Measurements from ENCODE around the gene CCDC9B. TPM values are rescaled to one million over a fixed set of nuclear protein-coding genes. Genes with fewer than 3 reads are reported as not detected.
A peak's percentile ranks its signal among the peaks of the same experiment; 100 is the strongest.

CCDC9B gene
- total RNA-seq, 1 donor from 2014 or later: 58.0 TPM

DNA sequence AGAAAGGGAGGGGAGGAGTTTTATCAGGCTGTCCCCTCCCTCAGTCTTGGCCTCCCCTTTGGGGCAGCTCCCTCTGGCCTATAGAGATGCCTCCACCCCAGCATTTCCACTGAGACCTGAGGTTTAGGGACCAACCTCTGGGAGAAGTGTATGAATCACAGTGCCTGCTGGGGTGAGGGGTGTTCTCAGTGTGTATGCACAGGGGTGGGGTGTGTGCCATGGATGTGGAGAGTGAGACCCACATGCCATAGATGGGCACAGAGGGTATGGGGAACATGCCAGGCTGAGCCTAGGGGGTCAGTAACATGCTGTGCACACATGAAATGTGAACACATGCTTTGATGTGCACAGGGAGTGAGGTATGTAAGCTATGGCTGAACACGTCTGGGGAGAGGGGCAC lies 45.4 kb downstream of the CCDC9B start:
- Mint-ChIP-seq H3K27me3 (ENCODE audit: low read depth) (peaks cover 6% of the 10 kb centered on the region), H3K36me3 (ENCODE audit: low read depth) (no peaks in the 10 kb centered on the region), H3K27ac (ENCODE audit: unreplicated experiment) (no peak overlapping the region), H3K9me3 (ENCODE audit: low read depth) (peaks cover 11% of the 10 kb centered on the region), H3K4me3 (ENCODE audit: unreplicated experiment) (no peak overlapping the region), H3K4me1 (ENCODE audit: low read depth) (peaks cover 3% of the 10 kb centered on the region)
- peak; percentile 48 for DNase-seq (ENCODE audit: low spot score)
- TF ChIP-seq, protein P1, sequence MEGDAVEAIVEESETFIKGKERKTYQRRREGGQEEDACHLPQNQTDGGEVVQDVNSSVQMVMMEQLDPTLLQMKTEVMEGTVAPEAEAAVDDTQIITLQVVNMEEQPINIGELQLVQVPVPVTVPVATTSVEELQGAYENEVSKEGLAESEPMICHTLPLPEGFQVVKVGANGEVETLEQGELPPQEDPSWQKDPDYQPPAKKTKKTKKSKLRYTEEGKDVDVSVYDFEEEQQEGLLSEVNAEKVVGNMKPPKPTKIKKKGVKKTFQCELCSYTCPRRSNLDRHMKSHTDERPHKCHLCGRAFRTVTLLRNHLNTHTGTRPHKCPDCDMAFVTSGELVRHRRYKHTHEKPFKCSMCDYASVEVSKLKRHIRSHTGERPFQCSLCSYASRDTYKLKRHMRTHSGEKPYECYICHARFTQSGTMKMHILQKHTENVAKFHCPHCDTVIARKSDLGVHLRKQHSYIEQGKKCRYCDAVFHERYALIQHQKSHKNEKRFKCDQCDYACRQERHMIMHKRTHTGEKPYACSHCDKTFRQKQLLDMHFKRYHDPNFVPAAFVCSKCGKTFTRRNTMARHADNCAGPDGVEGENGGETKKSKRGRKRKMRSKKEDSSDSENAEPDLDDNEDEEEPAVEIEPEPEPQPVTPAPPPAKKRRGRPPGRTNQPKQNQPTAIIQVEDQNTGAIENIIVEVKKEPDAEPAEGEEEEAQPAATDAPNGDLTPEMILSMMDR (IDR thresholded peaks at IDR 0.05): no peak

DNA sequence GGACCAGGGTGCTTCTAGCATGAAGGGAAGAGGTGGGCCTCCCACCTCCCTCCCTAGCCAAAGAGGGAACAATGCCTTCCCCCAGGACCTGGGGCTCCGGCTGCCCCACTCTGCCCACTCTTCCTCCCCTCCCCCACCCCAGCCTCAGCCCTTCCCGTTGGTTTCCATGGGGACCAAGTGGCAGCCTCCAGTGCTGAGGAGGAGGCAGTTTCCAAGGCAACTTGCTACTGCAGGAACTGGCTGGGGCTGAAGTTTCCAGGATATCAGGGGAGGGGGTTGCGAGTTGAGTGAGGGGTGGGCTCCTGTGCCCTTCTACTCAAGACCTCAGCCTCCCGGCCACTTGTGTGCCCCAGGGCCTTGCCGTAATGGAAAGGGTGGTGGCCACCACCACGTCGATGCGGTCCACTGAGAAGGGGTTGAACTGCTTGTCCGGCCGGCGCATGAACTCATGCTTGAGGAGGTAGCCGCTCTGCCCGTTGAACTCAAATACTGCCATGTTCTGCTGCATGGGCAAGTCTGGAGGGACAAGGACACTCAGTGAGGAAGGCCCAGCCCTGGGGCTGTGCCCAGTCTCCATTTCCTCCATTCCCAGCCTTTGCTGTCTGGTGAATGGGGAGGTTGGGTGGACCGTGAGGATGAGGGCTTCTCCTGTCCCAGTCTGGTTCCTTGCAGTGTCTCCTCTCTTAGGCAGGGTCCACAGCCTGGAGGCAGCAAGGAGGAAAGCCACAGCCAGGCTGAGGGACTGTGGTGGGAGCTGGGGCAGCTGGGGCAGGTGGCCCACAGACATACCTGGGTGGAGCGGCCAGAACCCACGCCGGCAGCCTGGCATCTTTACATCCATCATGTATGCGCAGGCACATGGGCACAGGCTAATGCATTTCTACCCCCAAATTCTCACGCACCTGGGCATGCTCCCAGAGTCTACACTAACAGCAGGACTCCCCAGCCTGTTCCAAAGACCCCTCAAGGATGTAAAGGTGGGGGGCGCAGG lies 46.5 kb downstream of the CCDC9B start:
- Mint-ChIP-seq H3K4me3 (ENCODE audit: unreplicated experiment) (no peak overlapping the region), H3K36me3 (ENCODE audit: low read depth) (no peaks in the 10 kb centered on the region), H3K4me1 (ENCODE audit: low read depth) (peaks cover 5% of the 10 kb centered on the region), H3K27ac (ENCODE audit: unreplicated experiment) (no peak overlapping the region), H3K27me3 (ENCODE audit: low read depth) (peaks cover 6% of the 10 kb centered on the region), H3K9me3 (ENCODE audit: low read depth) (peaks cover 2% of the 10 kb centered on the region)
- TF ChIP-seq, protein P1 (IDR thresholded peaks at IDR 0.05): no peak
- peak; percentile 84 for DNase-seq (ENCODE audit: low spot score)

DNA sequence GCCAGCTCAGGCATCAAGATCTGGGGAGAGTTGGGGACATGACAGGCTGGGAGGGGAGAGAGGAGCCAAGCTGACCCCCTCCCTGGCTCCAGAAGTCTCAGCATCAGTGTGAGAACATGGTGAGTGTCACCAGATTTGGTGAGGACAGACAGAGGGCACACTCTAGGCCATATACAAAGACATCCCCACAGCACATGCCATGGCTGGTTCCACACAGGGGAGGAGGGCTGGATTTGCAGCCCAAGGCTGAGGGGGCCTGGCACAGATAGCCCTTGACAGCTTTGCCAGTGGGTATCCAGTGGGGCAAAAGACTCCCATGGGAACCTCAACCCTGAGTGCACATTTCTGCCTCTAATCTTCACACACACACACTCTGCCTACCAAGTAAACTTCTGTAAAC lies 47.7 kb downstream of the CCDC9B start:
- TF ChIP-seq, protein P1 (IDR thresholded peaks at IDR 0.05): no peak
- Mint-ChIP-seq H3K4me1 (ENCODE audit: low read depth) (peaks cover 5% of the 10 kb centered on the region), H3K27me3 (ENCODE audit: low read depth) (peaks cover 6% of the 10 kb centered on the region), H3K4me3 (ENCODE audit: unreplicated experiment) (no peak overlapping the region), H3K36me3 (ENCODE audit: low read depth) (no peaks in the 10 kb centered on the region), H3K27ac (ENCODE audit: unreplicated experiment) (no peak overlapping the region), H3K9me3 (ENCODE audit: low read depth) (no peaks in the 10 kb centered on the region)
- peak; percentile 27 for DNase-seq (ENCODE audit: low spot score)

- H3K36me3 Mint-ChIP-seq (ENCODE audit: low read depth): no peaks in the 10 kb centered on the region
- H3K9me3 Mint-ChIP-seq (ENCODE audit: low read depth): no peaks in the 10 kb centered on the region
- TF ChIP-seq, protein P1 (IDR thresholded peaks at IDR 0.05): no peak
- peaks cover 5% of the 10 kb centered on the region for H3K4me1 Mint-ChIP-seq (ENCODE audit: low read depth)
- H3K27ac Mint-ChIP-seq (ENCODE audit: unreplicated experiment): no peak overlapping the region
- no peak for DNase-seq (ENCODE audit: low spot score)
- H3K4me3 Mint-ChIP-seq (ENCODE audit: unreplicated experiment): no peak overlapping the region
- H3K27me3 Mint-ChIP-seq (ENCODE audit: low read depth): peaks cover 6% of the 10 kb centered on the region
Observed at GRCh38 chr15:40292246-40292645, 48.5 kb downstream of the CCDC9B start.

DNA sequence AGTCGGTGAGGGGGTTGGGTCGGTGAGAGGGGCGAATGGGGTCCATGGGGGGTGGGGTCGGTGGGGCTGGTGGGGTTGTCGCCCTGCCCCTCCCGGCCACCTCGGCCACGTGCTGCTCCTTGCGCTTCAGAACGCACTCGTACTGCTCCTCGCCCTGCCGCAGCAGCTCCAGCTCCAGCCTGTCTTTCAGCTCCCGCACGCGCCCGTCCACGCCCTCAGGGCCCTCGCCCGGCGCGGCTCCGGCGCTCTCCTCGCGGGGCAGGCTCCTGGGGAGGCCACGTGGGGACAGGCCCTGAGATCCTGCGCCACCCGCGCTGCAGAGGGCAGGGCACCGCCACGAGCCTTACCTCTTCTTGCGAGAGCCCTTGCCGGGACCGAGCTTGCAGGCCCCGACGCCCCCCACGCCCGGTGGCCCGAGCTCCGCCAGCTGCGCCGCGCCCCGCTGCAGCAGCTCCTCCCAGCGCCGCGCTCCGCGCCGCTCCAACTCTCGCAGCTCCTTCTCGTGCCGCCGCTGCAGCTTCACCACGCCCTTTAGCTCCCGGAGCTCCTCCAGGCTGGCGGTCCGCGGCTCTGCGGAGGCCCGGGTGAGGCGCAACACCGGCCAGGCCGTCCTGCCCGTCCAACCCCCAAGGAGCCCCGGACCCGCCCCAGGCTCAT lies 49.7 kb downstream of the CCDC9B start:
- H3K9me3 Mint-ChIP-seq (ENCODE audit: low read depth): no peaks in the 10 kb centered on the region
- TF ChIP-seq, protein P1 (IDR thresholded peaks at IDR 0.05): no peak
- H3K4me3 Mint-ChIP-seq (ENCODE audit: unreplicated experiment): peak overlapping the region; percentile 57
- peaks cover 6% of the 10 kb centered on the region for H3K27me3 Mint-ChIP-seq (ENCODE audit: low read depth)
- no peak overlapping the region for H3K27ac Mint-ChIP-seq (ENCODE audit: unreplicated experiment)
- H3K36me3 Mint-ChIP-seq (ENCODE audit: low read depth): no peaks in the 10 kb centered on the region
- DNase-seq (ENCODE audit: low spot score): no peak
- H3K4me1 Mint-ChIP-seq (ENCODE audit: low read depth): peaks cover 5% of the 10 kb centered on the region
